GM18873 (cell line): Measurements from ENCODE around the gene HTR6.
"Not testable (repeated sequence)": the region's sequence is repeated elsewhere in the genome, so short reads cannot be mapped to it uniquely, and the experiment has no call there.

ENCODE experiments used
- ATAC-seq: cut with Tn5 transposase; IDR thresholded peaks from one replicate; pipeline ENCODE4 v1.9.1; 2021; ENCODE audit warnings: mild to moderate bottlenecking, moderate library complexity, moderate number of reproducible peaks; ENCODE audit not compliant: unreplicated experiment, low FRiP score

Gene HTR6

DNA sequence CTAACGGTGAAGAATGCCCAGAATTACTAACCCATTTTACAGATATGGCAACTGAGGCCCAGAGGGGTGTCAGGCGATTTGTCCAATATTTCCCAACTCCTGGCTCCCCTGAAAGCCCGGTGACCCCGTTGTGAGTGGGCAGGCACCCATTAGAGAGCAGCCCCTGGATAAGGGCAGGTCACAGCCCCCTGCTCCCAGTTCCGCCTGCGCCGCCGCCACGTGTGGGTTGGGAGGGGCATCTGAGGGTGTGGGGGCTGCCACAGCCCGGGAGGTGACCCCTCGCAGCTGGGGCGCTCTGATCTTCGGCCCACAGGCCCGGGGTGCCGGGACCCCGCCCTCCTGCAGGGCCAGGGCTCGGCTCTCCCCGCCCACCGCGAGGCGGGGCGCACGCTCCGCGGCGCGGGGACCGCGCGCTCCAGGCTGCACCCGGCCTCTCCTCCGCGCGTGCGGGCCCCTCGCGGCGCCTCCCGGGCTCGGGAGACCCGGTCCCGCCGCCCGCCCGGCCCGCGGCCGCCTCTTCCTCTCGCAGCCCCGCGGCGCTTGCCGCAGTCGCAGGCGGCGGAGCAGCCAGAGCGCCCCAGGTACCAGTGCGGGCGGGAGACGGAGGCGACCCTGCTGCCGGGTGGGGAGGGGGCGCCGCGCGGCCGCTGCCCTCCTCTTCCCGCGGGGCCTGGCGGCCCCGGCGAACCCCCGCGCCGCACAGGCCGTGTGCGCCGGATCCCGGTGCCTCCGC is at the start of gene HTR6:
HTR6 (plus strand) TSS at position 423 of the 733 bp plus-strand sequence. CDS start 879 bp downstream, outside the sequence.
- no peak for ATAC-seq

DNA sequence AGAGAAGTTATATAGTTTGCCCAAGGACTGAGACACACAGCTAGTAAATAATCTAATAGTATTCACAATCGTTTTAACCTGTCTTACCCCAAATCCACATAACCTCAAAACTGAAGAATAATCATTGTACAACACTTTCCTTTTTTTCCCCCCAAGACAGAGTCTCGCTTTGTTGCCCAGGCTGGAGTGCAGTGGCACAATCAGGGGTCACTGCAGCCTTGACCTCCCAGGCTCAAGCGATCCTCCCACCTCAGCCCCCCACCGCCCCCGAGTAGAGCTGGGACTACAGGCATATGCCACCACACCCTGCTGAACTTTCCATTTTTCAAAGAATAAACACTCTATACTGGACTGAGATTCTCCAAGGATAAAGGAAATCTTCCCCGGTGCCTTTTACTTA is 49.2 kb upstream of the HTR6 start:
- no peak for ATAC-seq

DNA sequence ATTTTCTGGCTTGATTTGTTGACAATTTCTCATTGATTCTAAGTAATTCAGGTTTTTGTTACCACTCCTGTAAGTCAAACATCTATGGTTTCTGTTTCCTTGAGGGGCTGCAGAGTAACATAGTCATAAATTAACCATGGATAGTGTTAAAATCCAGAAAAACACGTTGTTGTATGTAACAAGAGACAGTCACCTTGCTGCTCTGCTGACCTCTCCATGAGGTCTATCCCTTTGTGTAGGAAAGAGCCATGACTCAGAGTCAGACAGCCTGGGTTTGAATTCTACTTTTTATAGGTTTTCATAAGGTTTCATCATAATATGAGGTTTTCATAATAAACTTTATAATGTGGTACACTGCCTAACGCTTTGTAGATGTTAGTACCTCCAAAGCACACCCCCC is 48.2 kb upstream of the HTR6 start:
- no peak for ATAC-seq

DNA sequence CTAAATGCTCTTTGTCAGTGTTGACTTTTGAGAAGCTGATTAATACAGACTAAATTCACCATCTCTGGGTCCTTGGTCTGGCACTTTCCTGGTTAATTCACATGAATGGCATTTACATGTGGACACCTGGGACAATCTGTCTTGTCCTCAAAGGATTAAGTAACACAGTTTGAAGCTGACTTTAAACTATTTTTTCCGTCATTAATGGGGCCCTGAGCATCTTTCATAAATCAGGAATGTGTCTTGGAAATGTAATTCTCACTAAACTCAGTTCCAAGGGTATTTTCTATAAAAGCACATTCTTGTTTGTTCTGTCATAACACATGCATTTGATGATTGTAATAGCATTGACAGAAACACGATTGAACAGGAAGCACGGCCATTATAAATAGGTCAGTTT is 47.3 kb upstream of the HTR6 start:
- no peak for ATAC-seq

DNA sequence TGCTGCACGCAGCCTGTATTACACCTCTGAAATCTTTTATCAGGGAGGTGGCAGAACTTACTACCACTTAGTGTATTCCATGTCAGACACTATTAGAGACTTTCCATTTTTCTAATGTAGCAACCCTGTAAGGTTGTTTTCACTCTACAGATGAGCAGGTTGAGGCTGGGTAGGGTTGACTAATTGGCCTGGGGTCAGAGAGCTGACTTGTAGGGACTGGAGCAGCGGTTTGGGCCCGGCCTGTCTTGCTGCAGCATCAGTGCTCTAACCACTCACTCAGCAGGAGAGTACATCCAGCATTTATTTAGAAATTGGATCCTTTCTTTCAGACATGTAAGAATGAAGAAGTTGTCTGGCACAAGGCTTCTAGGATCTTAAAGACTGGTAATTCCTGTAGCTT is 46.2 kb upstream of the HTR6 start:
- no peak for ATAC-seq

DNA sequence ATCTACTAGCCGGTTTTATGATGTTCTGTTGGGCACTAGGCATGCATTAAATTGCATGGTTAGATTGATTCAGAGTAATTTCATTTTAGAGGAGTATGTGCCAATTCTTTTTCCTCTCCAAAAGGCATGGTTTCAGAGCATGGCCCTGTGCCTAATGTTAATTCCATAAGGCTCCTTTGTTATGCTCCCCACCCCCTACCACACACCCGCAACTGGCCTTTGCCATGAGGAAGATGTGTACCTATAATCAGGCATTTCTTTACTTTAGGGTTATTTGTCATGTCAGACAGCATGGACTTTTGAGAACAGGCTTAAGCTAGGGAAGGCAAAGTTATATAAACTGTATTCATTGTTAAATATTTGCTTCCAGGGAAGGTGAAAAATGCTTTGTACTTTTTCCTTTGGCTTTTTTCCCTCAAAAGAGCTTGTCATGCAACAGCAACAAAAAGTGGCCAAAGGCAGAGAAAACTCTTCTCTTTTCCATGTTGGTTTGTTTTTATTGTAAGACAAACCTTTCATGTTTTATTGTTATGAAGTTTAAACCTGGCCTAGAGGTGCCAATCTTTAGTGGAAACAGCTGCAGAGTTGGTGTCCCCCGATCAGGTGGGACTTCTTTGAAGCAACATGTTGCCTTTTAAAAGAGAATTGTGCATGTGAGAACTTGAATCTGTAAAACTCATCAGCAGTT is 44.8 kb upstream of the HTR6 start:
- ATAC-seq: no peak

DNA sequence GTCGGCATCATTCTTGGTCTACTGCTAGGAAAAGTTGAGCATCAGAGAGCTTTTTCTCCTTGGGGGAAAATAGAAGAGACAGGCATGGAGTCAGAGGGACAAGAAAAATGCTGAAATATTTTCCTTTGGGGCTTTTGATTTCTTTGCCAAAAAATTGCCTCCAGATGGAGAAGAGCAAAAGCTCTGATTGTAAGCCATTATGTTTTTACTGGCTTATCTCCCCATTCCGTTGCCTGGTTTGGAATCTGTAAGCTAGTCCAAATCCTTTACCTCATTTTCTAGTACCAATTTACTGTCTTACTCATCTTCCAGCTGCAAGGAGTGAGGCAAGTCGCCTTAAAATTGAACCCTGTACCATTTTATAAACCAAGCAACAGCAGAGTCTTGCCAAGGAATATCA is 43.9 kb upstream of the HTR6 start:
- no peak for ATAC-seq

DNA sequence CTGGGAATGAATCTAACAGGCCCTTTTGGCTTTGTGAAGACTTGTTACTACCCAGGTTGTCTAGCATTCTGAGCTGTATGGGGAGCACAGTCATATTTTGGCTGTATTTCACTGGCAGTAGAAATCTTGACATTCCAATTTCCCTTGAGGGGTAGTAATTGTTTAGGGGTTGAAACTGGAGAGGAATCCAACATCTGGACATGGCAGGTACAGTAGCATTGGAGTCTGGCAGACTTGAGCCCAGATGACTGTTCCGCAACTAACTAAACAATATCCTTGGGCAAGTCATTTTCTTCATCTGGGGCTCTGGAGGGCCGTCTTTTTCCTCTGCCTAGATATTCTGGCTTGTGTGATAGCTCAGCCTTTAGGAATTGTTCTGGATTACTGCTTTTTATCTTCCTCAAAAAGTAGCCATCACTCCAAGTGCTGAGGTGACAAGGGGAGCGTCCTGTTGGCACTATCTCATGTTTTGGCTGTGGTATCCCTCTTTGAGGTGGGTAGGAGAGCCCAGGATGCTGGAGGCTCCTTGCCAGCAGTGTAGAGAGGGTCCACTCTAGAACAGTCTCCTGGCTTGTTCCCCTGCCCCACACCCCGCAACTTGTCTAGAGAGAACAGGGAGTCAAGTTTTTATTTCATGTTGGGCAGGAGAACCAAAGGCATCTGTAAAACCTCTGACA is 43.3 kb upstream of the HTR6 start:
- no peak for ATAC-seq

DNA sequence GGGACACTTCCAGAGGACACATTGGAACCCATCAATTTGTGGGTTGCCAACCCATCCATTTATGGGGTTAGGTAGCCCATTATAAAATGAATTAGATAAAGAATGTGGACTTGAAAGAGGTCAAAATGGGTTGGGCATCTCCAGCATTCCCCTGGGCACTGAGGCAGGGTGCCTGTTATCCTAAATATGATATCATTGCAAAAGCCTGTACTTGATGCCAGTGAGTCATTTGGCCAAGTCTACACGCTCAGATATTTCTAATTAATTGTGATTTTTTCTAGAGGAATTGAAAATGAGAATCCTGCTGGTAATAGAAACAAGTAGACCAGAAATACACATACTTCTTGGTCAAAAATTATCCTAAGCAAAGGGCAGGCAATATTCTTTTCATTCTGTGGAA is 42.5 kb upstream of the HTR6 start:
- no peak for ATAC-seq

DNA sequence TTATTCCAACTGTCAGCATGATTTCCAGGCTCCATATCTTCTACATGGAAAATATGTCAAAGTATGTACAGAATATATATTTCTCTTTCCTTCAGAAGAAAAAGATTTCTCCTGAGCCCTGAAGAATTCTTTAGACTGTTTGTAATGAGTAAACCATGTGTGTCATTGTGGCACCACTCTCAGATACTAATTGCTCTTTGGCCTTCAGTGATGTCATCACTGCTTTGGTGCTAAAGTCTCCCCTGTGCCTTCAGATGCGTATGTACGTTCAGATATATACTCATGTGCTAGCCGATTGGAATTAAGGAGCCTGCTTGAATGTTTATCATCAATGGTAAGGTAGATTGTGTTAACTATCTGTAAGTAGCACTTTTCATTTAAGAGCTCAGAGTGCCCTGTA is 41.2 kb upstream of the HTR6 start:
- no peak for ATAC-seq

DNA sequence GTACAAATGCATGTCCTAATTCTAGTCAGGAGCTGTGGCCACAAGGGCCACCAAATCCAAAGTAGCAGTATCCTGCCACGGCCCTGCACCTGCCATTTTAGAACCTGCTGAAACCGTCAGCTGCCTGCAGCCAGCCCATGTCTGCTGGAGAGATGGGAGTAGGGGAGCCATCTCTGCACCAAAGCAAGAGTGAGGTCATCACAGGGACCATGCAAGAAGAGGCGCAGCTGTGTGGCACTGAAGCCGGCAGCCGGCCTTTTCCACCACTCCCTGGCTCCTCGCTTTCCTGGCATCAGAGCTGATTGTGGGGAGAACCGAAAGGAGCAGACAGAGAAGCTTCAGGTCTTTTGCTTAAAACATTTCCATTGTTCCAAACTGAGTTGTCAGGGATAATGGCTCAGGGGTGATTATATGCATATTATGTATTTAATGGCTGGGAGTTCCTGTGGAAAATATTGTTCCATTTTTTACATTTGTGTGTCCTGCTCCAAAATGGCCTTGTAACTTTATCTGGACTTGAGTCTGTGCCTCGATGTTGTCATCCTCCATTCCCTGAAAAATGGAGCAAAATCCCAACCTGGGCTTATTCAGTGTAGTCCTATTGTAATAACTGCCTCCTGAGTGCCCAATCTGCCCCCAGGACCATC is 39.3 kb upstream of the HTR6 start:
- ATAC-seq: no peak

DNA sequence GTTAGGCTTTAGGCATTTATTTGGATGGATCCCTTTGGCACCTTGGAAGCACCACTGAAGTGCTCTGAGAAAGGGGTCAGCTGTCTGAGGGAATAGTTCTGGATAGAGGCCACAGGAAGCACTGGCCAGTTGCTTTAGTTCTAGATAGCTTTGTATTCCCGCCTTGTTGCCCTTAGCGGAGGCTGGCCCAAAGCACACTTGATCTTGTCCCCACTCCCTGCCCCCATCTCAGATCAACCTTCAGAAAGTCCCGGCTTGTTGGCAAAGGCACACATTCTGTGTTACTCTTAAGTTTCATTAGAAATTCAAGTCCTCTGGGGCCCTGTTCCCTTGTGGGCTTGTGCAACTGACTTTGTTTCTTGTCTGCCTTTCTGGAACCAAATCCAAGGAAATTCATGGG is 35.8 kb upstream of the HTR6 start:
- ATAC-seq: no peak

DNA sequence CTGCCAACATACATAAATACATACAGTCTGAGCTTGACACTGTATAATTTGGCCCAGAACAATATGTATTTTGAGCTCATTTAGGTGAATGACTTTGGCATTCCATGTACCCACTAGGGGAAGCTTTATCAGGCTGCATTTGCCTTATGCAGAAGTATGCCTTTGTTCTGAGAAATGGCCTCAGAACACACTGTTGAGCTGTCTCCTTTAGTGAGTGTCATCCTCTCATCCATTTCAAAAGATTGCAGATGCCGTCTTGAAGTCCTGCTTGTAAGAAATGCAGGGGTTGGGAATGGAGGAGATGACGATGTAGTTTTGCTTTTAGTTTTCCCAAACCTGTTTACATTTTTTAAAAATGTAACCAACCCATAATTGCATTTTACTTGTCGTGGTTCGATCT is 35.3 kb upstream of the HTR6 start:
- no peak for ATAC-seq

DNA sequence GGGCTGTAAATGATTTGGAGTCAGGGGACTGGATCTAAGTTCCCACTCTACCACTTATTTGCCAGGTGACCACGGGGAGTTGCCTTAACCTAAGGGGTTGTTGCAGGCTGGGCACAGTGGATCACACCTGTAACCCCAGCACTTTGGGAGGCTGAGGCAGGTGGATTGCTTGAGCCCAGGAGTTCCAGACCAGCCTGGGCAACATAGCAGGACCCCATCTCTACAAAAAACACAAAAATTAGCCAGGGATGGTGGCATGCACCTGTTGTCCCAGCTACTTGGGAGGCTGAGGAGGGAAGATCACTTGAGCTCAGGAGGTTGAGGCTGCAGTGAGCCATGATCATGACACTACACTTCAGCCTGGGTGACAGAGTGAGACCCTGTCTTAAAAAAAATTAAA is 34.5 kb upstream of the HTR6 start:
- ATAC-seq: not testable (repeated sequence)

DNA sequence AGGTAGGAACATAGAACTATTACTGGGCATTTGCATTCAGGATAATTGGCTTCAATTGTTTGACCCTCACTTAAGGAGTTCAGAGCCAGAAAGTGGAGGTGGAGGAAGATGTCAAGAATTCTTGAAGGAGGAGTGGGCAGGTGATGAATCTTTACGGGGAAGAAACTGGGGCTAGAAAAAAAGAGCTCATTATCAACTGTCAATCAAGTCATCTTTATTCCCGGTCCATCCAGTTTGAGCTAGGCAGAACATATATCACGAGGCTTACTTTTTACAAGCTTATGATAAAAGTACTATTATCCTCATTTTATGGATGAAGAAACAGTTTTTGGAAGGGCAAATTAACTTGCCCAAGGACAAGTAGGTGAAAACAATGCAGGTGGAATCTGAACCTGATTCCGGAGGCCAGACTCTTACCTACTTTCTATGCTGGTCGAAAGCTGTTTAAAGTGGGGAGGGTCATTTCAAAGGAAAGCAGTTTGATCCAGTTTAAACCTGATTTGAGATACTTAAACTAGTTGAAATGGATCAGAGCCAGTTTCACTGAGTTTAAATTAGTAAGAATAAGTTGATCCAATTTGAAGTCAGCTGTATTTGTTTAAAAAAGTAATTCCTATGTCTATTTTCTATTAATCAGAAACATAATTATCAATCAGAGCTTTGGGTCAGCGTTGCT is 33.8 kb upstream of the HTR6 start:
- ATAC-seq: no peak

DNA sequence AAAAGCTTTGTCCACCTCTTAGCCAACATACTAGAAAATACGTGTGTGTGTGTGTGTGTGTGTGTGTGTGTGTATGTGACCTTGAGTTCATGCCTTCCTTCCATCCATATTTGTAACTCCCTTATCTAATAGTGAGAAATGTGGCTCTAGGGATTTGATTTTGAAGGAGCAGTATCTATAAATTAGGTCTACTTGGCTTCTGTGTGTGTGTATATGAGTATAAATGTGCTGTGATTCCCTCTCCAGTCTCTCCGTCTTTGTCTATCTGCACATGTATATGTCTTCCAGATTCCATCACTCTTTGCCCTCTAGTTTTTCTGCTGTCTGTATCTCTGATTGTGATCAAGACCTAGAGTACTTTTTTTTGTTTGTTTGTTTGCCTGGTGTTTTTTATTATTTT is 32.5 kb upstream of the HTR6 start:
- no peak for ATAC-seq

DNA sequence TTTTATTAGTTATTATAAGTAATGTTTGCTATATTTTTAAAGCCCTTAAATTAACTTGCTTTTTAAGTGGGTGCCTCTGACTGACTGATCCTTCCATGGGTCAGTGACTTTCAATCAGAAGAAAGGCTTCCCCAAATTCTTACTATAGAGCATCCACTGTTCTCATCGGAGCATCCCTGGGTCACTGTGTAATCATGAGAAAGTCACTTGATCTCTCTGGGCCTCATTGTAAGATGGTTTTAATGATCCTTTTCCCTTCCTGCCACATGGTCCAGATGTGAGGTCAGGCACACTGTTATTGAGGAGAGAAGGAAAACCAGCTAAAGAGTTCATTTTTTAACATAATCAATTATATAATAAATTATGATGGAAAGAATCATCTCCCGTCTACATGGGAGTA is 31.6 kb upstream of the HTR6 start:
- ATAC-seq: no peak

DNA sequence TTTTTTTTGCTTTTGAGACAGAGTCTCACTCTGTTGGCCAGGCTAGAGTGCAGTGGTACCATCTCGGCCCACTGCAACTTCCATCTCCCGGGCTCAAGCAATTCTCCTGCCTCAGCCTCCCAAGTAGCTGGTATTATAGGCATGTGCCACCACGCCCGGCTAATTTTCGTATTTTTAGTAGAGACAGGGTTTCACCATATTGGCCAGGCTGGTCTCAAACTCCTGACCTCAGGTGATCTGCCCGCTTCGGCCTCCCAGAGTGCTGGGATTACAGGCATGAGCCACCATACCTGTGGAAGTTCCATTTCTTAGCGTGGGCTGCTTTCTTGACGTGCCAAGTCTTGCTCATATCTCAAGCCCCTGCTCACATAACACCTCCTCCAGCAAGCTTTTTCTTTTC is 29.6 kb upstream of the HTR6 start:
- not testable (repeated sequence) for ATAC-seq

DNA sequence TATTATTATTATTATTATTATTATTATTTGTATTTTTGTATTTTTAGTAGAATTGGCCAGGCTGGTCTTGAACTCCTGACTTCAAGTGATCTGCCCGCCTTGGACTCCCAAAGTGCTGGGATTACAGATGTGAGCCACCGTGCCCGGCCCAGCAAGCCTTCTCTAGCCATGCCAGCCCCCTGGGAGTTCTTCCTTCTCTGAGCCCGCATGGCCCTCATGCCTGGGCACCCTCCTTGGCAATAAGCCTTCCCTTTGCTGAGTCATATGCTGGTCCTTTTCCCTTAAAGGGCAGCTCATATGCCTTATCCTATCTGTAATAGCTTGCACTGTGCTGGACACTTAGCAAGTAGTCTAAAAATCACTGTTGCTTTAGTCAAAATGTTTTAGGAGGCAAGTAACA is 29.0 kb upstream of the HTR6 start:
- ATAC-seq: no peak

DNA sequence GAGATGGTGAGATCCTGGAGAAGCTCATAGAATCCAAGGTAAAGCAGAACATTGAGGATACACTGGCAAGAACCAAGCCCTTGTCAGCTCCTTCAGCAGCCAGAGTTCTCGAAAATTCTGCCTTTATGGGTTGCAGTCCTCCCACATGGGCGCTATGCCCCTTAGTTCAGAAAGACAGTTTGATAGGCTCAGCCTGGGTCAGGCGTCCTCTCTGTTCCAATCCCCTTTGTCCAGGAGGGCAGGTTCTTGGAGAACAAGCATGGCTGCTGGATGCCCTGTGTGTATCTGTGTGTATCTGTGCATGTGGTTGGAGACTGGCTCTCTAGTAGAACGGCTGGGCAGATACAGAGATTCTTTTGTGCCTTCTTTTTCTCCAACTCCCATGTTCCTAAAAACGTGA is 28.6 kb upstream of the HTR6 start:
- no peak for ATAC-seq

DNA sequence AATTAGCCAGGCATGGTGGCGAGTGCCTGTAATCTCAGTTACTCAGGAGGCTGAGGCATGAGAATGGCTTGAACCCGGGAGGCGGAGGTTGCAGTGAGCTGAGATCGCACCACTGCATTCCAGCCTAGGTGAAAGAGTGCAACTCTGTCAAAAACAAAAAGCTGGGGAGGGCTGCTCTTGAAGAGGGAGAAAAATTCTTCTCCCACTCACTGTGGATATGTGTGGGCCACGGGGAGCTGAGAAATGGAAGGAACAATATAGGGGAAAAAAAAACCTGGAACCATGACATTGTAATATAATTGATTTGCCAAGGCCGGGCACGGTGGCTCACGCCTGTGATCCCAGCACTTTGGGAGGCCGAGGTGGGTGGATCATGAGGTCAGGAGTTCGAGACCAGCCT is 27.9 kb upstream of the HTR6 start:
- ATAC-seq: not testable (repeated sequence)
